Right renal pelvis (tissue), 4 donors: ENCODE results near the gene ZNF521. TPM values are rescaled to one million over a fixed set of nuclear protein-coding genes. Genes with fewer than 3 reads are reported as not detected.

Experiments
- DNase-seq, 4 donors: peaks; one replicate each; pipeline ENCODE4 v3.0.0-alpha.2; 2013; ENCODE audit warnings: low read depth in 4 of 4, low spot score in 3 of 4, missing footprints in 1 of 4
- polyA plus RNA-seq, 4 donors: library from polyadenylated mRNA; unstranded; fragments of 120-200 nt; gene quantifications; one replicate each; pipeline ENCODE4 v1.2.1, GENCODE V29; 2013; ENCODE audit not compliant: insufficient read length in 4 of 4

ZNF521 gene
- polyA plus RNA-seq, 4 donors = 35.6 to 41.2 (median 38.4) TPM

GRCh38 chr18:25089470-25089869 is 262.5 kb downstream of the ZNF521 start:
- DNase-seq = no peak

- DNase-seq = no peak
These were observed 265.1 kb downstream of the ZNF521 start for GRCh38 chr18:25086876-25087275.

GRCh38 chr18:25081001-25081400 is 271.0 kb downstream of the ZNF521 start:
- no peak for DNase-seq

GRCh38 chr18:25080211-25080610 is 271.8 kb downstream of the ZNF521 start:
- no peak for DNase-seq

GRCh38 chr18:25077944-25078723 is 273.8 kb downstream of the ZNF521 start:
- DNase-seq = no peak

- DNase-seq = peak in 2 of 4 donors; percentile 5 to 23
These were observed 274.7 kb downstream of the ZNF521 start for GRCh38 chr18:25077038-25077943.

GRCh38 chr18:25075783-25076182 is 276.2 kb downstream of the ZNF521 start:
- no peak for DNase-seq

- DNase-seq = no peak
These were observed 276.6 kb downstream of the ZNF521 start for GRCh38 chr18:25075331-25075730.

GRCh38 chr18:25074925-25075324 is 277.0 kb downstream of the ZNF521 start:
- DNase-seq = no peak

GRCh38 chr18:25072205-25072604 is 279.8 kb downstream of the ZNF521 start:
- DNase-seq = no peak

GRCh38 chr18:25067275-25068025 is 284.5 kb downstream of the ZNF521 start:
- no peak for DNase-seq

- DNase-seq = no peak
These were observed 285.4 kb downstream of the ZNF521 start for GRCh38 chr18:25066516-25066915.

GRCh38 chr18:25062720-25063119 is 289.2 kb downstream of the ZNF521 start:
- no peak for DNase-seq

GRCh38 chr18:25061395-25061794 is 290.6 kb downstream of the ZNF521 start:
- no peak for DNase-seq

- DNase-seq = no peak
These were observed 293.4 kb downstream of the ZNF521 start for GRCh38 chr18:25058521-25058920.

- no peak for DNase-seq
These were observed 294.4 kb downstream of the ZNF521 start for GRCh38 chr18:25057491-25058050.

- no peak for DNase-seq
These were observed 295.5 kb downstream of the ZNF521 start for GRCh38 chr18:25056429-25056828.

GRCh38 chr18:25055076-25055475 is 296.9 kb downstream of the ZNF521 start:
- DNase-seq = no peak

GRCh38 chr18:25053466-25053865 is 298.5 kb downstream of the ZNF521 start:
- DNase-seq = no peak

GRCh38 chr18:25052511-25052921 is 299.4 kb downstream of the ZNF521 start:
- no peak for DNase-seq

GRCh38 chr18:25050605-25051004 is 301.4 kb downstream of the ZNF521 start:
- no peak for DNase-seq
